Heart left ventricle (tissue), 16 donors: ENCODE results near the gene PARM1. TPM values are rescaled to one million over a fixed set of nuclear protein-coding genes. Genes with fewer than 3 reads are reported as not detected.
"Not testable (repeated sequence)": the region's sequence is repeated elsewhere in the genome, so short reads cannot be mapped to it uniquely, and the experiment has no call there.

Source experiments
- ATAC-seq, 4 donors: fragments of 200-7000 bp; cut with Tn5 transposase; one replicate each; pipeline ENCODE4 v1.9.1; 2020 to 2022; ENCODE audit warnings: moderate library complexity in 4 of 4, mild to moderate bottlenecking in 3 of 4, moderate number of reproducible peaks in 1 of 4
- DNase-seq, 5 donors: peaks; one replicate each; pipeline ENCODE4 v3.0.0-alpha.2; 2020
- H3K27ac ChIP-seq, 12 donors: fragments of 200-600 bp; sonication (generic) in 4 of 12; one replicate each; pipeline versions ENCODE4 v1.5.0 to v1.8.0; 2016 to 2022; ENCODE audit warnings: mild to moderate bottlenecking in 2 of 12
- H3K27me3 ChIP-seq, 9 donors: fragments of 200-600 bp; sonication (generic) in 2 of 9; one replicate each; pipeline versions ENCODE4 v1.5.1 to v1.8.0; 2016 to 2022; ENCODE audit warnings: mild to moderate bottlenecking in 3 of 9
- H3K36me3 ChIP-seq, 9 donors: fragments of 200-600 bp; sonication (generic) in 2 of 9; one replicate each; pipeline versions ENCODE4 v1.5.0 to v1.8.0; 2018 to 2022; ENCODE audit warnings: mild to moderate bottlenecking in 2 of 9
- H3K4me1 ChIP-seq, 12 donors: fragments of 200-600 bp; sonication (generic) in 4 of 12; one replicate each; pipeline versions ENCODE4 v1.5.0 to v1.8.0; 2016 to 2022; ENCODE audit warnings: mild to moderate bottlenecking in 3 of 12
- H3K4me3 ChIP-seq, 12 donors: fragments of 200-600 bp; sonication (generic) in 4 of 12; one replicate each; pipeline versions ENCODE4 v1.5.0 to v1.8.0; 2017 to 2022; ENCODE audit warnings: mild to moderate bottlenecking in 9 of 12, moderate library complexity in 4 of 12
- H3K9me3 ChIP-seq, 12 donors: fragments of 200-600 bp; sonication (generic) in 4 of 12; one replicate each; pipeline versions ENCODE4 v1.5.0 to v1.8.0; 2016 to 2022; ENCODE audit warnings: mild to moderate bottlenecking in 1 of 12
- POLR2A ChIP-seq, 2 donors: fragments of 450-650 bp; IDR thresholded peaks; one replicate each; pipeline ENCODE4 v1.6.1; 2017; ENCODE audit warnings: antibody characterized with exemption in 2 of 2, mild to moderate bottlenecking in 2 of 2, moderate library complexity in 2 of 2
- WGBS, 4 donors: extraction: QIAGEN DNeasy Blood & Tissue Kit in 2 of 4; methylation state at CpG; one replicate each; pipeline versions ENCODE4 v1.1.5 to v1.1.7; 2013 to 2018; 5-methylcytosine and 5-hydroxymethylcytosine counted together
- intact Hi-C, 10 donors: fragments of 100-400 bp; cut with DNase I; formaldehyde crosslinking; loops; one replicate each; pipeline versions ENCODE4 v1.11.1 to v1.14.2; 2022
- polyA plus RNA-seq, 2 donors: library from polyadenylated mRNA; stranded (reverse); fragments of 200-250 nt; gene quantifications; one replicate each; pipeline ENCODE4 v1.2.3, GENCODE V29; 2013
- total RNA-seq, 9 donors: library from RNA; depleted of rRNA in 2 of 9; stranded (reverse); fragments of >200 nt in 2 of 9; fragmentation: NEBNext Ultra II Directional in 3 of 9; extraction: Animal tissue kit (Norgen Biotek cat#: 25700) in 3 of 9; gene quantifications; one replicate each; pipeline versions ENCODE4 v1.1.0 to v1.2.4, GENCODE V29; 2016 to 2023
- TF ChIP-seq, protein P1 (sequence below), 12 donors: fragments of 200-600 bp; sonication (generic) in 4 of 12; IDR thresholded peaks; one replicate each; pipeline versions ENCODE4 v1.5.0 to v1.8.0; 2018 to 2022; ENCODE audit warnings: antibody characterized with exemption in 12 of 12, mild to moderate bottlenecking in 5 of 12
- donor health status: ischemic (EF 13 %, LVEDD 7.1; RV severe dilation, severe dysfunction).
- donor health status: healthy with polysubstance abuse.
- donor health status: DM: no; HTN: yes; CAD: no.
- donor health status: DM: no; HTN: no; CAD: no.
- donor health status: ischemic (EF 25% LVEDD 6.9; RV normal size, moderate dysfunction).
- donor health status: ischemic (EF 25% LVEDD 5.7; RV mildly dilated, moderate dysfunction).
- donor health status: healthy.
- donor health status: DM: yes; HTN: yes; CAD: no.
- donor health status: ischemic (EF 35%, LVEDD 5.7; RV mildly dilated, moderate dysfunction).
- donor health status: nonischemic (EF 11% LVEDD 7.7; RV severe dilation, severe dysfunction).
- donor health status: DM: yes; HTN: yes; CAD: no.
- donor health status: PGD.
- donor health status: ischemic (EF 29% LVEDD 5.4; RV normal size, mild dysfunction).
- donor health status: nonischemic (EF 23%, LVEDD 6.1; RV moderate dilation, normal function).

The PARM1 gene
- total and polyA plus RNA-seq, 11 donors = 28.8 to 144 (median 75.2) TPM

GRCh38 chr4:74982546-74983252 lies 49.8 kb downstream of the PARM1 start:
- ATAC-seq (no peak), DNase-seq (no peak)
- intact Hi-C loops = no loop called here
- WGBS, 4 donors = 28 to 41% (median 33%) methylated on average over 1 of the region's 1 CpG
- H3K36me3 ChIP-seq = no peaks in the 10 kb centered on the region
- no peaks in the 10 kb centered on the region for H3K4me1 ChIP-seq
- H3K27me3 ChIP-seq = no peaks in the 10 kb centered on the region
- H3K4me3 ChIP-seq = no peak overlapping the region
- no peak overlapping the region for H3K27ac ChIP-seq
- peaks cover 0 to 19% (median 0%) of the 10 kb centered on the region in 12 donors for H3K9me3 ChIP-seq
- TF ChIP-seq POLR2A (IDR thresholded peaks at IDR 0.05) = no peak
- TF ChIP-seq, protein P1, sequence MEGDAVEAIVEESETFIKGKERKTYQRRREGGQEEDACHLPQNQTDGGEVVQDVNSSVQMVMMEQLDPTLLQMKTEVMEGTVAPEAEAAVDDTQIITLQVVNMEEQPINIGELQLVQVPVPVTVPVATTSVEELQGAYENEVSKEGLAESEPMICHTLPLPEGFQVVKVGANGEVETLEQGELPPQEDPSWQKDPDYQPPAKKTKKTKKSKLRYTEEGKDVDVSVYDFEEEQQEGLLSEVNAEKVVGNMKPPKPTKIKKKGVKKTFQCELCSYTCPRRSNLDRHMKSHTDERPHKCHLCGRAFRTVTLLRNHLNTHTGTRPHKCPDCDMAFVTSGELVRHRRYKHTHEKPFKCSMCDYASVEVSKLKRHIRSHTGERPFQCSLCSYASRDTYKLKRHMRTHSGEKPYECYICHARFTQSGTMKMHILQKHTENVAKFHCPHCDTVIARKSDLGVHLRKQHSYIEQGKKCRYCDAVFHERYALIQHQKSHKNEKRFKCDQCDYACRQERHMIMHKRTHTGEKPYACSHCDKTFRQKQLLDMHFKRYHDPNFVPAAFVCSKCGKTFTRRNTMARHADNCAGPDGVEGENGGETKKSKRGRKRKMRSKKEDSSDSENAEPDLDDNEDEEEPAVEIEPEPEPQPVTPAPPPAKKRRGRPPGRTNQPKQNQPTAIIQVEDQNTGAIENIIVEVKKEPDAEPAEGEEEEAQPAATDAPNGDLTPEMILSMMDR (IDR thresholded peaks at IDR 0.05) = no peak

DNA sequence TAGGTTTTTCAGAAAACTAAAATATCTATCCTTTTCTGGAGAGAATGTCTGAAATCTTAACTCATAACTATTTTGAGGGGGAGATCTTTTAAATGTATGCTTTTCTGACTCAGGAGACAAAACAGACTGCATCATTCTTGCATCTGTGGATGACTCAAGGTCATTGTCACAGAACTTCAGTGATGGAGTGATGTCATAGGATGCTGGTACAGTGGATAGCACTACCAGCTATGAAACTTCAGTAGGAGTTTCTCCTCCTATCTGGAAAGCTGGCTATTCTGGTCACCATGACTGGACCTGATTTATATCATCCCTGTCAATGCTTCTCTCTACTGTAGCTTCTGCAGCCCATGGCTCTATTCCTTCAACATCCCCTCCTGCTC lies 50.3 kb downstream of the PARM1 start:
- Histone ChIP-seq H3K27me3 (no peaks in the 10 kb centered on the region), H3K27ac (no peak overlapping the region), H3K36me3 (no peaks in the 10 kb centered on the region), H3K4me3 (no peak overlapping the region), H3K4me1 (peaks cover 0 to 5% (median 0%) of the 10 kb centered on the region in 12 donors), H3K9me3 (peaks cover 0 to 14% (median 0%) of the 10 kb centered on the region in 12 donors)
- TF ChIP-seq, protein P1 (IDR thresholded peaks at IDR 0.05) = no peak
- TF ChIP-seq POLR2A (IDR thresholded peaks at IDR 0.05) = no peak
- intact Hi-C loops = no loop called here
- ATAC-seq = no peak
- no peak for DNase-seq

DNA sequence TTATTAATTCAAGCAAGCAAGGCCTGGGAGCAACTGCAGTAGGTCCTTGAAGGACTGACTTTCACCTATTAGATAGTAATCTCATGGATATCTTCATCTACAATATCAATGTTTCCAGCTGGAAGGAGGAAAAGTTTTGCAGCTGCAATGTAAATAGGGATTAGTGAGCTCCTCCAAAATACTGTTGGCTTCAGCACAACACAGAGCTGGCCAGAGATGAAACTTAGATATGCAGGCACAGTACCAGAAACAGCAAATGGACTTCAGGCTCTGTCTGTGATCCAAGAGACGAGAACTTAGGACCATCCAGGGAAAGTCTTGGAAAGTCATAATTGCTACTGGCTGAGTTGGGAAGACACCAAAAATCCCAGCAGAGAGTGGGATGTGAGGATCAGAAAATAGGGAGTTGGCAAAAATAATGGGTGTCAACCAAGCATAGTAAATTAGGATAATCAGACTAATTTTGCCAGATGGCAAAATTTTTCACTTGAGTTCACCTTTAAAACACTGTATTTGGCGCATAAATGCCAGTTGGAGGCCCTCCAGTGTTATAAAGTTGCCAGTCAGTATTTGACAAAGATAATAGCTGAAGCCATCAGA lies 57.5 kb downstream of the PARM1 start:
- peaks cover 0 to 13% (median 0%) of the 10 kb centered on the region in 12 donors for H3K9me3 ChIP-seq
- H3K27ac ChIP-seq = no peak overlapping the region
- DNase-seq (no peak), ATAC-seq (no peak)
- H3K4me3 ChIP-seq = no peak overlapping the region
- no peaks in the 10 kb centered on the region for H3K36me3 ChIP-seq
- no peaks in the 10 kb centered on the region for H3K27me3 ChIP-seq
- 47 to 63% (median 57%) methylated on average over 2 of the region's 2 CpGs for WGBS, 4 donors
- intact Hi-C loops = no loop called here
- peaks cover 0 to 34% (median 7%) of the 10 kb centered on the region in 12 donors for H3K4me1 ChIP-seq
- no peak for TF ChIP-seq POLR2A (IDR thresholded peaks at IDR 0.05)
- TF ChIP-seq, protein P1 (IDR thresholded peaks at IDR 0.05) = no peak

DNA sequence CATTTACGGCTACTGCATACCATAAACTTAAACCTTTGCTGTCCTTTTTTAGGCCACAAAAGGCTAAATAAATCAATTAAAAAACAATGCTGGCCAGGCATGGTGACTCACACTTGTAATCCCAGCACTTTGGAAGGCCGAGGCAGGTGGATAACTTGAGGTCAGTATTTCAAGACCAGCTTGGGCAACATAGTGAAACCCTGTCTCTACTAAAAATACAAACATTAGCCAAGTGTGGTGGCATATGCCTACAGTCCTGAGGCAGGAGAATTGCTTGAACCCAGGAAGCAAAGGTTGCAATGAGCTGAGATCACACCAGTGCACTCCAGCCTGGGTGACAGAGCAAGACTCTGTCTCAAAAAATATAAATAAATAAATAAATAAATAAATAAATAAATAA lies 61.5 kb downstream of the PARM1 start:
- ATAC-seq = not testable (repeated sequence)
- 84 to 92% (median 88%) methylated on average over 2 of the region's 2 CpGs for WGBS, 4 donors

More for the DNA sequence above, 61.5 kb downstream of the PARM1 start:
- DNase-seq, H3K27me3 ChIP-seq, H3K27ac ChIP-seq, H3K4me3 ChIP-seq, intact Hi-C loops, H3K36me3 ChIP-seq: not testable (repeated sequence)
- Histone ChIP-seq H3K9me3 (peaks cover 0 to 13% (median 0%) of the 10 kb centered on the region in 12 donors), H3K4me1 (peaks cover 0 to 42% (median 6%) of the 10 kb centered on the region in 12 donors)
